HG03280 (cell line): ENCODE results near the gene DNHD1.
A peak's percentile ranks its signal among the peaks of the same experiment; 100 is the strongest.

ENCODE experiments used
- ATAC-seq: cut with Tn5 transposase; IDR thresholded peaks from one replicate; pipeline ENCODE4 v1.9.1; 2021; ENCODE audit warnings: mild to moderate bottlenecking, moderate library complexity; ENCODE audit not compliant: unreplicated experiment

Gene DNHD1

DNA sequence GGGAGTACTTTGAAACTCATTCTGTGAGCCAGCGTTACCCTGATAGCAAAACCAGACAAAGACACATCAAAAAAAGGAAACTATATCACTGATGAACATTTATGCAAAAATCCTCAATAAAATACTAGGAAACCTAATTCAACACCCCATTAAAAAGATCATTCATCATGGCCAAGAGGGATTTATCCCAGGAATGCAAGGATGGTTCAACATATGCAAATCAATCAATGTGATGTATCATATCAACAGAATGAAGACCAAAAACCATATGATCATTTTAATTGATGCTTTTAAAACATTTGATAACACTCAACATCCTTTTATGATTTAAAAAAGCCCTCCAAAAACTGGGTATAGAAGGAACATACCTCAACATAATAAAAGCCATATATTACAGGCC, 86.5 kb downstream of the DNHD1 start:
- ATAC-seq = no peak

DNA sequence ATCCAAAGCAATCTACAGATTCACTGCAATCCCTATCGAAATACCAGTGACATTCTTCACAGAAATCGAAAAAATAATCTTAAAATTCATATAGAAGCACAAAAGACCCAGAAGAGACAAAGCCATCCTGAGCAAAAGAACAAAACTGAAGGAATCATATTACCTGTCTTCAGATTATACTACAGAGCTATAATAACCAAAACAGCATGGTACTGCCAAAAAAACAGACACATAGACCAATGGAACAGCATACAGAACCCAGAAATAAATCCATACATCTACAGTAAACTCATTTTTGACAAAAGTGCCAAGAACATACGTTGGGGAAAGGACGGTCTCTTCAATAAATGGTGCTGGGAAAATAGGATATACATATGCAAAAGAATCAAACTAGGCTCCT, 87.4 kb downstream of the DNHD1 start:
- ATAC-seq = no peak

DNA sequence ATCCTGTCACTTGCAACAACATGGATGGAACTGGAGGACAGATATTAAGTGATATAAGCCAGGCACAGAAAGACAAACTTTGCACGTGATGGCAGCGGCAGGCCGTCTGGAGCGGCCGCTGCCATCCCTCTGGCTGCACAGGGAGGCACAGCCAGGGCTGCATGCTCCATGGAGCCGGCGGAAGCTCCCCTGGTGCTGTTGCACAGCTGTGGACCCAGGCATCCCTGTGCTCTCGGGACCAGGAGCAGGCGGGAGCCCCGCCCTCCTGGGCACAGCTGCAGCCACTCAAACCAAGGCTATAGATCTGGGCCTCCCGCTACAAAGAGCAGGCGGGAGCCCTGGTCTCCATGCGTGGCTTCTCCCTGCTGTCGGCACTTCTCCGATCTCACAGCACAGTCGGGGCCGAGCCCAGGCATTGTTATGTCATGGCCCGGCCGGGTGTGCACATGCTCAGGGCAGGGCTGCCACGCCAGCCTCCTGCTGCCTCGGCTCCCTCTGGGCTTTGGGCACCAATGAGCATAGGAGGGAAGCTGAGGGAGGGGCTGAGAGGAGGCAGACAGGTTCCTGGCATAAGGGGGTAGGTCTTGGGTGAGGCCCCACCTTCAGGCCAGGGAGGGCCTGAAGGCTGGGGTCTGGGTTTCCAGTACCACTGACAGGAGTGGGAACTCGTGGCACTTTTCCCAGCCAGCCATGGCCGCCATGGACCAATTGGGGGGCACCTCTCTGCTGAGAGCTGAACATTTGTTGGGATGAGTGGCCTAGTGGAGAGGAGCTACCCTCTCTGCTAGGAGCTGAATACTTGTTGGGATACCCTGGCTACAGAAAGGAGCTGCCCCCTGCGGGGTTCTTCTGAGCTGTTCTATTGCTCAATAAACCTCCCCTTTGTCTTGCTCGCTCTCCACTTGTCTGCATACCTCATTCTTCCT, 89.6 kb downstream of the DNHD1 start:
- ATAC-seq = no peak

DNA sequence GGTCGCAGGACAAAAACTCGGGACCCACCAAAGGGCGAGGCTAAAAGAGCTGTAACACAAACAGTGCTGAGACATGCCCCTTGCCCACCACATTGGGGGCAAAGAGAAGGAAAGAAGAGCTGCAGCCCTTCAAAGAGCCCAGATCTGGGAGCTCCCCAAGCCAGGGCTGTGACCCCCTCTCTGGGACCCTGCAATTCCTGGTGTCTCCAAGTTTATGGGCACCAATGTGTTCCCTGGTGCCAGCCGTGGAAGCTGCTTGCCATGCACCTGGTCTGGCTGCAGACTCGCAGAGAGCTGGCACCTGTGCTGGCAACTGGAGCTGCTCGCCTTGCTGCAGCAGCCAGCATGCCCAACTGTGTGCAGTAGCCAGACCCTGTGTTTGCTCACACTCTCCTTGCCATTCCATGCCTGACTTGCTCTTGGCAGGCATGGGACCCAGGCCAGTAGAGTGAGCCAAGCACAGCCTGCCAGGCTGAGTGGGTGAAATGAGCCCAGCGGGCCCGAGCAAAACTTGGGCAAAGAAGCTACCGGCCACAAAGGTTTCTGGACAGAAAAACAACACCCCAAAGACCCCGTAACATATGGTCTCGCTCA, 90.4 kb downstream of the DNHD1 start:
- no peak for ATAC-seq

DNA sequence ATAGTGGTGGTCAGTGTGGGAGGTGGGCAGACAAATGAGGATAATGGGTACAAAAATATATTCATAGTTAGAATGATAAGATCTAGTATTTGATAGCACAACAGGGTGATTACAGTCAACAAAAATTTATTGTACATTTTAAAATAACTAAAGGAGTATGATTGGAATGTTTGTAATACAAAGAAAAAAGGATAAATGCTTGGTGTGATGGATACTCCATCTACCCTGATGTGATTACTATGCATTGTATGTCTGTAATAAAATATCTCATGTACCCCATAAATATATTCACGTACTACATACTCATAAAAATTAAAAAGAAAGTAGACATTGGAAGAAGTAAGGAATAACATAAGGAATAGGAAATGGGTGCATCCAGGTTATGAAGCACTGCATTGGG, 90.9 kb downstream of the DNHD1 start:
- ATAC-seq = no peak

DNA sequence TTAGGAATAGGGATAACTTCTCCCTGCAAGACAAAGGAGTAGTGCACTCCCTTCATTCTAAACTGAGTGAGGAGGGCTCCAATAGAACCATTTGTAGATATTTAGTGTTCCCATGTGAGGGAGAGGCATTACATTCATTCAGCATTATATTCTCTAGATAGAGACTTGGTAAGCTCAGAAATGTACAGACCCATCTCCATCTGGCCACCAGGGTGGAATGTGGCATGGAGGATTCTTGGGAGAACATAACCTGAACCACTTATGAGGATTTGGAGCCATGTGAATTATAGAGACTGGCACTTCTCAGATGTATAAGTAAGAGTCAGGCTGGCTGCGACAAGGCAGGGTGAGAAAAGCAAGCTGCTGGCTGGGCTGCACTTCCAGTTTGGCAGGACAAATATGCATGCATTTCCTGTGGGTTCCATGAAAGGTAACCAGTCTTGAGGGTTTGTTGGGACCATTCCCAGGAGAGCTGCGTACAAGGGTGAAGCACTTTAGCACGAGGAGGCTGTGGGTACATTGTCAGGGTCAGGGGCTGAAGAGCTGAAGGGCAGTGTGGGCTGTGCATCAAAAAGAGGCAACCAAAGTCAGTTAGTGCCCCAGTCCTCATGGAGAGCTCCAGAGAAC, 97.2 kb downstream of the DNHD1 start:
- no peak for ATAC-seq

DNA sequence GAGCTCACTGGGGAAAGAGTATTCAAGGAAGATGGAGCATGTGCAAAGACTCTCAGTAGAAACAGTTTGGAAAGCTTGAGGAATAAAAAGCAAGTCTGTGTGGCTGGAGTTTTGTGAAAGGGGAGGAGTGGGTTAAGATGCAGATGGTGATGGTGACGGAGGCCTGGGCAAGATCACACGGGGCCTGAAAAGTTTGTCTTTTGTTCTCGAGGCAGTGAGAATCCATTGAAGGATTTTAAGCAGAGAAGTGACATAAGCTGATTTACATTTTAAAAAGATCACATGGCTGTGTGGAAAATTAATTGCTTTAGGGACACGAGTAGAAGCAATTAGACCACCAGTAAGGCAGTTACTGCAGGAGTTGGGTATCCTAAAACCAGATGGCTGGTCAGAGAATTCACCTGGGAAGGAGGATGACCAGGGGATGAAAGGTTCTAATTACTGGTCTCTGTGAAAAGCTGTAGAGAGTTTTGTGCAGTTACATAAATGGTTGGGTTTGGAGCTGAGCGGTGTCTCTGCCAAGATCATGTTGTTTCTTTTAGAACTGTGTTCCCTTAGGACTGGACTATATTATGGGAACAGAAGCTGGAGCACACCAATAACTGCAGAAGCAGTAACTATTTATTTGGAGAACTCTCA, 99.3 kb downstream of the DNHD1 start:
- ATAC-seq = no peak

DNA sequence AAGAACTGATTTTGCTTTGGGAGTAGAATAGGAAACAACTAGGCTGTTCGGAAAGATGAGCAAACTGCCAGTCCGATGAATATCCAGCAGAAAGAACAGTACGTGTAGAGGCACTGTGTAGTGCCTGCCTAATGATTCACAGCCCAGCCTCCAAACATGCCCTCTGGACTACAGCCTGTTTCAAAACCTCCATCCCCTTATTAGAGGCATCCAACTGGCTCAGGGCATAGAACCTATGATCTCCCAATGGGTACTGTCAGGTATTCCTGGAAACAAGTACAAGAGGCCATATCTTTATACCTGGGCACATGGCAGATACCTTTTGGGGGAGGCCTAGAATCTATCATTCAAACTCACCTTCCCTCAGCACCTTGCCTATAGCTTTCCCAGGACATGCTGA, 101.5 kb downstream of the DNHD1 start:
- ATAC-seq = no peak

DNA sequence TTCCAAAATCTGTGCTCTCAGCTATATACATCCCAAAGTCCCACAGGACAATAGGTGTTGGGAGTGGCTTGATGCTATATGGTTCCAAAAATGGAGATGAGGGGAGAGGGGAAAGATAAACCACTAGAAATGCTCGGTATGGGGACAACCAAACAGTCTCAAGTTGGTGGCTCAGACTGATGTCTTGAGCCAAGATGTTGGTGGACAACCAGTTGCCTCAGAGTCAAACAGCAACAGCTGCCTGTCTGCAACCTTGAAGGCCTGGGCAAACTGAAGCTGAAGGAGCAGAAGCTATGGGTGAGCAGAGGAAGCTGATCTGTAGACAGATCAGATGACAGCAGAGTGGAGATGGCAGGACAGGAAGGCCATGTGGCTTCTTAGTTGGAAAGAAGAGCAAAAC, 102.4 kb downstream of the DNHD1 start:
- no peak for ATAC-seq

DNA sequence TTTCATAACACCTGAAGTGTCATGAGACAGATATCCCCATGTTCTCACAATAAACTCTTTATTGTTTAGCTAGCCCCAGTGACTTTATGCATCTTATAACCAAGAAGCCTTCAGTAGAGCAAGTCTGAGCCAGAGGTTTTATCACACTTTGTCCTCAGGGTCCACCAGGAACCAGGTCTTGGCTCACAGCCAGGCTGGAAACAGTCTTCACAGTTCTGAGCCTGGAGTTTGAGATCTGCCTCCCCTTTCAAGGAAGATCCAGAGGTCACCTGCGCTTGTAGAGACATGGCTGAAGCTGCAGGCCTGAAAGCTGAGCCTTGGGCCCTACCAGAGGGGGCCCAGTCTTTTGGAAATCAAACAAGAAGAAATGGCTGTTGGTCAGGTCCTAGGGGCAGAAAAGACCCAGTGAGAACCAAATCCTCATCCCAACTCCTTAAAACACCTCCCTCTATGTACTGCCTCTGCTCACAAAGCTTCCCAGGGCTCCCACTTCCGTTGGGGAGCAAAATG, 102.9 kb downstream of the DNHD1 start:
- ATAC-seq = no peak

DNA sequence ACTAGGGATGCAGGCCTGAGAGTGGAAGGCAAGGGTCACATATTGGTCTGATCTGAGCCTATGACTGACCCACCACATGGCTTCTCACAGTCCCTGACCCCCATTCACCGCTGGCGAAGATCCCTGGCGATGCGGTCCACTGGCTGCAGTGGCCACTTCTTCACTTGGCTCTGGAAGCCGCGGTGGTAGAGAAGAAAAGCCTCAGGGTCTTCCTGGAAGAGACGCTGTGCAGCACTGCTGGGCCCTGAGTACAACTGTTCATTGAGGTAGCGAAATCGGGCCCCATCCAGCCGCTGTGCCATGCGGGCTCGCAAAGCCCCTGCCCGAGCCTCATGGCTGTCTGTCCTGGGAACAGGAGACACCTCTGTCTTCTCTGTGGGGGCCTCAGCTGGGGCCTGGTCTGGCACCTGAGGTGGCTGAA, 104.0 kb downstream of the DNHD1 start:
- no peak for ATAC-seq

DNA sequence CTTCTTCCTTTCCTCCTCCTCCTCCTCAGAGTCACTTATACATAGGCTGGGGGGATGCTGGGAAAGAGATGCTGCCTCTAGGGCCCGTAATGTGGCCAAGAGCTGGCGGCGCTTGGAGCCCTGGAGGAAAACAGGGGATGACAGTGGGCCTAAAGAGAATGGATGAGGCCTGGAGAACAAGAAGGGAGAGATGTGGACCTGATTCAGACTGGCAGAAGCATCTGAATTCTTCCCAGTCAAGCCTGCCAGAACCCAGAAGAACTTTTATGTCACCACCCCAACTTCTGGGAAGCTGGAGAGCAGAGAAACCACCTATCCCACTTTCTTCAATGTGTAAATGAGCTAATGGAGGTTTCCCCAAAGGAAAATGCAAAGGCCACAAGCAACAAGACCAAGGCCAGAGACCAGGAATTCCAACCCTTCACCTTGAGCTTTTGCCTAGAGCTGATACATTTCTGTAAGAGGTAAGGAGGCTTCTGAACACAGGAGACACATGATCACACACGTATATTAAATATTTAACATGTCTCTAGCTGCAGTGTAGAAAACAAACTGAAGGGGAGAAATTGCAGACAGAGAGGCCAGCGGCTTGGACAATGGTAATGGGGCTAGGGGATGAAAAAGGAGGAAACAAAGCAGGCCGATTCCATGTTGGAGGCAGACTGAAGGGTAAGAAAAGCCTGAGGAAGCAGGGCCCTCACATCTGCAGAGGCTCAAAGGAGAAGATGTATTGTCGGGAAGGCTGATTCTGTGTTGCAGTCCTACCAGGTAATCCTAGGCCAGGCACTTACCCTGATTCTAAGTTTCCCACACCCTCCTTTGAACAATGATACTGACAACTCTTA, 105.2 kb downstream of the DNHD1 start:
- no peak for ATAC-seq

DNA sequence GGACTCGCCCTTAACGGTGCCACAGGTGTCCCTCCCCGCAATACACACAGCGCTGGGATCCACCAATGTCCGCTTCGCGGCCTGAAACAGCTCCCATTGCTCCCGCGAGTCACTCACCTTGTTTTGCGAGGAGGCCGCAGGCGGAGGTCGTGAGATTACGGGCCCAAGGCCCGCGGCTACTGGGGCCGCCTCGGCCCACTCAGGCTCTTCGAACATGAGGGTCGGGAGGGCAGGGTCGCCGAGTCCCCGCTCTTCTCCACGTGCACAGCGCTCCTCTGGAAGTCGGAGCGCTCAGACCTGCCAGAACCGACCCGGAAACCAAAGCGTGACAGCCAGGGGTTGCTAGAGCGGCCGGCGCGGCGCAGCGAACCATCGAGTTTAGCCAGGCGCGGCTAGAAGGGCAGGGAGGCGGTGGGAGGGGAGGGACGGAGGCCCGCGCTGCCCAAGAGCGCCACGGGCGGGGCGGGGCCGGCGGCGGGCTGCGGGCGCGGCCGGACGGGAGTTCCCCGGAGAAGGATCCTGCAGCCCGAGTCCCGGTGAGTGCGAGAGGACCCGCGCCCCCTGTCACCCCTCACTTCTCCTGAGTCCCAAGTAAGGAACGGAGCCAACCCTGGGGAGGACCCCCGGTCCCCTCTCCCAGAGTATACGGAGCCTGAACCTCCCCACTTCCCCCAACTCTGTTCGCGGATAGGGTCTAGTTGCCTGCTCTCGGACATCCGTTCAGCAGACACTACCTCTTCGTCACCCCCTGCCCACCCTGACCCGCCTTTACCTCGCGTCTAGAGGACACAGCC, 106.4 kb downstream of the DNHD1 start, which contains the start of the genes ILK and RRP8:
ILK (plus strand) TSS at position 488 of the 794 bp plus-strand sequence. CDS start 498 bp downstream, outside the sequence.
RRP8 (minus strand) TSS at position 330 of the 794 bp plus-strand sequence; CDS start at position 216, 114 bp downstream.
- ATAC-seq = peak; percentile 84

DNA sequence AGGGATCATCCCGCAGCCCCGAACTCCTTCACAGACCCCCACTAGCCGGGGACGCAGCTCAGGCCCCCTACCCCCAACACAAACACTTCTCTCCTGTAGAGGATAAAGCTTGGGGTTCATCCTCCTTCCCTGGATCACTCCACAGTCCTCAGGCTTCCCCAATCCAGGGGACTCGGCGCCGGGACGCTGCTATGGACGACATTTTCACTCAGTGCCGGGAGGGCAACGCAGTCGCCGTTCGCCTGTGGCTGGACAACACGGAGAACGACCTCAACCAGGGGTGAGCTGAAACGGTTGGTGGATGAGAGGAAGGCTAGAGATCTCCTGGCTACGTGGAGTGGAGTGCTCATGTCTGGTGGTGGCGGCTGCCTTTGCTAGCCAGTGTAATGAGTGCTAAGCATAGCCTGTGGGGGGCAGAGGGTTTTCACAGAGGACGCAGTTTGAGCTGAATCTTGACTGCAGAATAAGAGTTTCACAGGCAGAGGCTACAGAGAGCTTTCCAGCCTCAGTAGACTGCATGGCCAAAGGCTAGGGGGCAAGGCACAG, 107.1 kb downstream of the DNHD1 start:
- peak; percentile 36 for ATAC-seq

DNA sequence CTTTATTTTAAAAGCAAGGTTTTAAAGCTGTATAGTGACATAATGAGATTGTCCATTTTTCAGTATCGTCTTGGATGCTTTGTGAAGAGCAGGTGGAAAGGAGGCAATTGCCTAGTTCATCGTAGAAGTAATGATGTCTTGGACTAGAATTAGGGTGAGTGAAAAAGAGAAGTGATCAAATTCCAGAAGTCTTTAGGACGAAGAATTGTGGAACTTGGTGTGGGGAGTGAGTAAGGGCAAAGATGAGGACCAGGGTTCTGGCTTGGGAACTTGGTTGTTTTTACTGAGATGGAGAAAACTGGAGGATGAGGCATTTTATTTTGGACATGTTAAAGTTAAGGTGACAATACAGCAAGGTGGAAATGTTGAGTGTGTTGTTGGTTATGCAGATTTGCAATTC, 107.7 kb downstream of the DNHD1 start:
- no peak for ATAC-seq

DNA sequence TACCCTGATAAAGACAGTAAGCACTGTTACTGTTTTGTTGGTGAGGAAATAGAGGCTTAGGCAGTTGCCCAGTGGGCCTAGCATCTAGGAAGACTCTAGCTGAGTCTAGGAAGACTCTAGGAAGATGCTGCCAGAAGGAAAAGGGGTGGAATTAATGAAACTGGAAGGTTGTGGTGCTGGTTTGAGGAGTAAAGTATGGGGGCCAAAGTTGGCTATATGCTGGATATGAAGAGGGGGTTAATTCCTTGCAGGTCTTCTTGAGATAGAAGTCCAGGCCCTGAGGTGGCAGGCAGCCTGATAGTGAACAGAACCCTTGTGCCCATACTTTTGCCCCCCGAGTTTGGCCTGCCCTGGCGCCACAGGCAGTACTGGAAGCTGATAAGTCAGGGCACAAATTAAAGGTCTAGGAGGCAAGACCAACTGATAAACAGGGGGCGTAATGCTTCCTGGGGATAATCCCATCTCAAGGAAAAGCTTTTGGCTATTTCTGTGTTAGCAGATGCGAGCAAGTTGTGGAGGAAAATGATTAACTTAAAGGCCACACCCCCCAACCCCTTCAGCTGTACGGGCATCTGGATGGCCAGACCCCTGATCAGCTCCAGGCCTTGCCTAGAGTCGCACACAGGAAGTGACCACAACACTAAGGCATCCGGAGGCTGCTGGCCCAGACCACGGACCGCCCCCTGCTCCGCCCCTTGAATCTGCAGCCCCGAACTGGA, 109.5 kb downstream of the DNHD1 start:
- ATAC-seq = no peak

DNA sequence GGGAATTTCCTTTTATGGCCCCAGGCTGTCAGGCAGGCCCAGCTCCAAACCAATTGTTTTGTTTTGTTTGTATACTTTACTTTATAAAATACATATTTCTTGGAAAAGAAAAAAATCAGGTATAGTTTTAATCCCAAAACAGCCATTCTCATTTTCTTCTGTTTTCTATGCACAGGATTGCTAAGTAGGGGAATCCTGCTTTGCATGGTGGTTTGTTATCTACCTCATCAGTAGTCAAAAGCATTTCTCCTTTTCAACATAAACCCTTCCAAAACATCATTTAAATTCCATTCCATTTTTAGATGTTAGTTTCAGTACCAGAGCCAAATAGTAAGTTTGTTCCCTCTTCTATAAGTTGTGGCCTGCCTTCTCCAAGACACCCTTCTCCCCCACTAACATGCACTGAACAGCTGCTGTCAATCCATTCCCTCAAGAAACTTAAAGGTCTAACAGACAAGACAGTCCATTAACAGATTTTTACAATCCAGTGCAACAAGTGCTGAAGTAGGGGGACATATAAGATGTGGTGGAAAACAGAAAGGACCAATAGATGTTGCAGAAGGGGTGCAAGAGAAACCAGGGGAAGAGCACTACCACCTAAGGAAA, 110.2 kb downstream of the DNHD1 start:
- no peak for ATAC-seq

DNA sequence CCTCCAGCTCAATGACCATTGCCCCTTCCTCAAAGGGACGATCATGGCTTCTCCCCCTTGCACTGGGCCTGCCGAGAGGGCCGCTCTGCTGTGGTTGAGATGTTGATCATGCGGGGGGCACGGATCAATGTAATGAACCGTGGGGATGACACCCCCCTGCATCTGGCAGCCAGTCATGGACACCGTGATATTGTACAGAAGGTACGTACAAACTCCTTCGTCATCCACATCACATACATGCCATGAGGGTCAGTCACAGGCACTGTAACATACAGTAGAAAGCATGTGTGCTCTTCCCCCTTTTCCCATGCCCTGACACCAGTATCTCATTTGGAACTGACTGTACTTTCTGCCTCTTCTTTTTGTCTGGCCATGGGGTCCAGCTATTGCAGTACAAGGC, 110.9 kb downstream of the DNHD1 start:
- ATAC-seq = no peak
